GM12874 (cell line): Measurements from ENCODE around the gene CAB39.

Experiments used
- TF ChIP-seq, protein P1 (sequence below): IDR thresholded peaks from 2 replicates; pipeline ENCODE4 v1.5.1; 2011; ENCODE audit warnings: low read depth, mild to moderate bottlenecking, control low read depth, low read length, moderate library complexity; ENCODE audit not compliant: insufficient read depth

CAB39 gene

DNA sequence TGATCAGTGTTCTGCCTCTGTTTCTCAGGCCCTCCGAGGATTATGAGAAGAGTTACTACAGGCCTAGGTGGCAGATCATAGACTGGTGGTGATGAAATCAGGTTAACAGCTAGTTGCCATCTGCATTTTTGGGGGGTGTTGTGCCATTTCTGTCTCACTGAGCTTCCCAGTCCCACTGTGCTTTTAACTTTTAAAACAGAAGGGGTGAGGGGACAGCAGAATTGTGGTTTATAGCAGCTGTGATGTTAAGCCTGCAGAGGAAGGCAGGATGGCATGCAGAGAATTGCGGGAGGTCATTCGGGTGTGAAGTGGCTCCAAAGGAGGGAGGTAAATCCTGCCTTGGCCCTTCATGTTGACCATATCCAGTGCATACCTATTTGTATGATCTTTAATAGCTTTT lies 5.0 kb downstream of the CAB39 start:
- TF ChIP-seq, protein P1, sequence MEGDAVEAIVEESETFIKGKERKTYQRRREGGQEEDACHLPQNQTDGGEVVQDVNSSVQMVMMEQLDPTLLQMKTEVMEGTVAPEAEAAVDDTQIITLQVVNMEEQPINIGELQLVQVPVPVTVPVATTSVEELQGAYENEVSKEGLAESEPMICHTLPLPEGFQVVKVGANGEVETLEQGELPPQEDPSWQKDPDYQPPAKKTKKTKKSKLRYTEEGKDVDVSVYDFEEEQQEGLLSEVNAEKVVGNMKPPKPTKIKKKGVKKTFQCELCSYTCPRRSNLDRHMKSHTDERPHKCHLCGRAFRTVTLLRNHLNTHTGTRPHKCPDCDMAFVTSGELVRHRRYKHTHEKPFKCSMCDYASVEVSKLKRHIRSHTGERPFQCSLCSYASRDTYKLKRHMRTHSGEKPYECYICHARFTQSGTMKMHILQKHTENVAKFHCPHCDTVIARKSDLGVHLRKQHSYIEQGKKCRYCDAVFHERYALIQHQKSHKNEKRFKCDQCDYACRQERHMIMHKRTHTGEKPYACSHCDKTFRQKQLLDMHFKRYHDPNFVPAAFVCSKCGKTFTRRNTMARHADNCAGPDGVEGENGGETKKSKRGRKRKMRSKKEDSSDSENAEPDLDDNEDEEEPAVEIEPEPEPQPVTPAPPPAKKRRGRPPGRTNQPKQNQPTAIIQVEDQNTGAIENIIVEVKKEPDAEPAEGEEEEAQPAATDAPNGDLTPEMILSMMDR, result no peak

DNA sequence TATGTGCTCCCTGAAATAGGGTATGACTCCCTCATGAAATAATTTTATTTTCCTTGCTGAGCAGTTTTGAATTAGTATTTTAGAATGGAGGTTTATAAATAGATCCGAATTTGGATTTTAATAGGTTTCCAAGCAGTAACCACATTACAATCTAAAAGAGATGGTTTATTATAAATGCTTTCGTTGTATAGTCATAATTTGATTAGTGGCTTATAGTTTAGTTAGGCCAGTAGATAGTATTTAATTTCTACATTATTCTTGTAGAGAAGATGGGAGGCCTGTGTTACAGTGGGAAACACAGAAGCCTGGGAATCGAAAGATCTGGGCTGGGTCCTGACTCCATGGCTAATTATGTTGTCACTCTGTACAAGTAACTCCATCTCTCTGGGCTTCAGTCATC lies 6.7 kb downstream of the CAB39 start:
- TF ChIP-seq, protein P1, result no peak

- TF ChIP-seq, protein P1, result no peak
These were observed 9.1 kb downstream of the CAB39 start for GRCh38 chr2:230721712-230722111.

DNA sequence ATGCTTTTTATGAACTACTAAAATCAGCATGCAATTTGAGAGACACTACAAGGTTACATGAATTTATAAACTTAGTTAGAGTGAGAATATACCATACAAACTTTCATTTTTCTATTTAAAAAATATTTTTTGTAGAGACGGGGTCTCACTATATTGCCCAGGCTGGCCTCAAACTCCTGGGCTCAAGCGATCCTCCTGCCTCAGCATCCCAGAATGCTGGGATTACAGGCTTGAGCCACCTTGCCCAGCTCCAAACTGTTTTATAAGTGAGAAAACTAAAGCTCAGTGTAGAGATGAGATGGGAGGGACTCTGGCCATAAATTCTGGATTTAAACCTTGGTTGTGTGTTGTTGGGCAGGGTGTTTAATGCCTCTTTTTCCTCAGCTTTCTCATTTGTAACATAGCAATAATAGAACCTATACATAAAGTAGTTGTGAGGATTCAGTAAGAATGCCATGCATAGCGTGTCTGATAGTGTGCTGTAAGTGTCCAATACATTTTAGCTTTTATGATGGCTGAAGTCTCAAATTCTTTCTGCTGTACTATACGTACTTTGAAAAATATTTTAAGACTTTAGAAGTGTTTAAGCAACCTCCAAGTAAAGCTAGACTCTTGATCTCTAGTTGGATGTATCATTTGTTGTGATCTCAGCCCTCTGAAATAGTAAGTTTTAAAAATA lies 9.7 kb downstream of the CAB39 start:
- TF ChIP-seq, protein P1, result no peak

GRCh38 chr2:230723363-230723762 lies 10.7 kb downstream of the CAB39 start:
- TF ChIP-seq, protein P1, result no peak

DNA sequence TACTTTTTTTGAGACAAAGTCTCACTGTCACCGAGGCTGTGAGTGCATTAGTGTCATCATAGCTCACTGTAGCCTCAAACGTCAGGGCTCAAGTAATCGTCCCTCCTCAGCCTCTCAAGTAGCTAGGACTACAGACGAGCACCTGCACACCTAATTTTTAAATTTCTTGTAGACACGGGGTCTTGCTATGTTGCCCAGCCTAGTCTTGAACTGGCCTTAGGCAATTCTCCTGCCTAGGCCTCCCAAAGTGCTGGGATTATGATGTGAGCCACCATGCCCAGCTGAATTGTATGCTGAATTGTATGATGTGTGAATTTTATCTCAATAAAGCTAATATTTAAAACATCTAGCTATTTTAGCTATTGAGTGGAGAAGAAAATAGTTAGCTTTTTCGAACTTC lies 18.9 kb downstream of the CAB39 start:
- TF ChIP-seq, protein P1, result no peak

DNA sequence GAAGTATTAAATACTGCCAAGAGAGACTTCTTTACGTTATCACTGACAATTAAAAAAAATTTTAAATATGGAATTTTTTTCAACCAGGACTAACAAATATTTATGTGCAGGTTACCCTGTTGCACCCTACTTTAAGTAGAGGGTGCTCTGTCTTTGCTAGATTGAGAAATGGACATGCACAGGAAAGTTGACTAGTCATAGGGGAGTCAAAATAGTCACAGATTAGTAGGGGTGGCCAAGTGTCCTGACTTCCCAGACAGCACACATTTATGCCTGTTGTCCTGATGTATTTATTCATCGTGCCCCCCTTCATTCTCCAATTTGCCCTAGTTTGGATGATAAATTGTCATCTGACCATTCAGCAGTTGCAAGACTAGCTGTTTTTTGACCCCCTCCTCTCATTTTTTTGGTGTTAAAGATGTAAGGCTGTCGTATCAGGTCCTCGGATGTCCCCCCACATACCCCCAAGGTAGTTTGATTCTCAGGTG lies 20.3 kb downstream of the CAB39 start:
- TF ChIP-seq, protein P1, result no peak
